WERI-Rb-1 (cell line): ENCODE results near the gene FGFR2.

ENCODE experiments used
- DNase-seq: peaks from one replicate; pipeline ENCODE4 v3.0.0-alpha.2; 2020
- H3K27ac ChIP-seq: fragments of 250-450 bp; sonication (Bioruptor Pico); 2 replicates; pipeline ENCODE4 v1.5.1; 2020; ENCODE audit warnings: mild to moderate bottlenecking, moderate library complexity
- H3K27me3 ChIP-seq: fragments of 250-450 bp; sonication (Bioruptor Pico); 2 replicates; pipeline ENCODE4 v1.5.1; 2021; ENCODE audit warnings: mild to moderate bottlenecking, low read depth, moderate library complexity; ENCODE audit not compliant: insufficient read depth, severe bottlenecking
- H3K36me3 ChIP-seq: fragments of 250-450 bp; sonication (Bioruptor Pico); 2 replicates; pipeline ENCODE4 v1.5.1; 2020; ENCODE audit warnings: mild to moderate bottlenecking, moderate library complexity
- H3K4me3 ChIP-seq: 2 replicates; pipeline ENCODE4 v1.5.1; 2011; ENCODE audit warnings: low read depth, mild to moderate bottlenecking, control low read depth, low read length
- H3K9me3 ChIP-seq: fragments of 250-450 bp; sonication (Bioruptor Pico); 2 replicates; pipeline ENCODE4 v1.5.1; 2021; ENCODE audit warnings: mild to moderate bottlenecking, moderate library complexity; ENCODE audit not compliant: severe bottlenecking
- TF ChIP-seq, protein P1 (sequence below): IDR thresholded peaks from 2 replicates; pipeline ENCODE4 v1.5.1; 2011; ENCODE audit warnings: low read depth, mild to moderate bottlenecking, control low read depth, inconsistent platforms, low read length

FGFR2 gene

DNA sequence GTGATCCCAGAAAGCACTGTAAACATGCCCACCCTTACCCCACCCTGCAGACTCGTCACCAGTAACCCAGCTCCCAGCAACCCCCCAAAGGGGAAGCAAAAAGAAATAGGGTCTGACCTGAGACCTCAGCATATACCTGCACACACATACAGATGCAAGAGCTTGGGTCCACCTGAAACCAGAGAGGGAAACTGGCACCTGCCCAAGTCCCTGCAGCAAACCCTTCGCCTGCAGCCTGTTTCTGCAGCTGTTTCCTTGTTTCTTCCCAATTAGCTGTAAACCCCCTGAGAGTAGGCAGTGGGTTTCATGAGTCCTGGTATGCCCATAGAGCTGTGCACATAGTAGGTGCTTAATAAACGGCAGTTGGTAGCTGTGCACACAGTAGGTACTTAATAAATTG, 140.5 kb downstream of the FGFR2 start:
- Histone ChIP-seq H3K36me3 (no peaks in the 10 kb centered on the region), H3K27ac (no peak overlapping the region), H3K27me3 (no peaks in the 10 kb centered on the region), H3K4me3 (no peak overlapping the region), H3K9me3 (no peaks in the 10 kb centered on the region)
- TF ChIP-seq, protein P1, sequence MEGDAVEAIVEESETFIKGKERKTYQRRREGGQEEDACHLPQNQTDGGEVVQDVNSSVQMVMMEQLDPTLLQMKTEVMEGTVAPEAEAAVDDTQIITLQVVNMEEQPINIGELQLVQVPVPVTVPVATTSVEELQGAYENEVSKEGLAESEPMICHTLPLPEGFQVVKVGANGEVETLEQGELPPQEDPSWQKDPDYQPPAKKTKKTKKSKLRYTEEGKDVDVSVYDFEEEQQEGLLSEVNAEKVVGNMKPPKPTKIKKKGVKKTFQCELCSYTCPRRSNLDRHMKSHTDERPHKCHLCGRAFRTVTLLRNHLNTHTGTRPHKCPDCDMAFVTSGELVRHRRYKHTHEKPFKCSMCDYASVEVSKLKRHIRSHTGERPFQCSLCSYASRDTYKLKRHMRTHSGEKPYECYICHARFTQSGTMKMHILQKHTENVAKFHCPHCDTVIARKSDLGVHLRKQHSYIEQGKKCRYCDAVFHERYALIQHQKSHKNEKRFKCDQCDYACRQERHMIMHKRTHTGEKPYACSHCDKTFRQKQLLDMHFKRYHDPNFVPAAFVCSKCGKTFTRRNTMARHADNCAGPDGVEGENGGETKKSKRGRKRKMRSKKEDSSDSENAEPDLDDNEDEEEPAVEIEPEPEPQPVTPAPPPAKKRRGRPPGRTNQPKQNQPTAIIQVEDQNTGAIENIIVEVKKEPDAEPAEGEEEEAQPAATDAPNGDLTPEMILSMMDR: no peak
- no peak for DNase-seq

DNA sequence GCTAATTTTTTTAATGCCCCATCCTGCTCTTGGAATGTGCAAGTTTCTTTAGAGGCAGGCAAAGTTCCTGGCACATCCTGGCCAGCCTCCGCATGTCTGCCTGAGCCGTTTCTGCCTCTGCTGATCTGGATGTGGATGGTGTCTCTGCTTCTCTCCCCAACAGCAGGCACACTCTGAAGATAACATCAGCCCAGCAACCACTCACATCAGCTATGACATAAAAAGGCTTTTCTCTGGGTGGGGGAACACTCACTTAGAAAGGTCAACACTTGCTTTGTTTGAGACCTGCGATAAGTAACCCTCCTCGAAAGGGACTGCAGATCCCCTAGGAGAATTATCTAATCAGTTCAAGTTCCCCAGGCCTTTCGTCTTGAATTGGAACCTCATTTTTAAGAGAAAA, 142.9 kb downstream of the FGFR2 start:
- Histone ChIP-seq H3K36me3 (no peaks in the 10 kb centered on the region), H3K9me3 (no peaks in the 10 kb centered on the region), H3K4me3 (no peak overlapping the region), H3K27me3 (no peaks in the 10 kb centered on the region), H3K27ac (no peak overlapping the region)
- DNase-seq: no peak
- TF ChIP-seq, protein P1: no peak

DNA sequence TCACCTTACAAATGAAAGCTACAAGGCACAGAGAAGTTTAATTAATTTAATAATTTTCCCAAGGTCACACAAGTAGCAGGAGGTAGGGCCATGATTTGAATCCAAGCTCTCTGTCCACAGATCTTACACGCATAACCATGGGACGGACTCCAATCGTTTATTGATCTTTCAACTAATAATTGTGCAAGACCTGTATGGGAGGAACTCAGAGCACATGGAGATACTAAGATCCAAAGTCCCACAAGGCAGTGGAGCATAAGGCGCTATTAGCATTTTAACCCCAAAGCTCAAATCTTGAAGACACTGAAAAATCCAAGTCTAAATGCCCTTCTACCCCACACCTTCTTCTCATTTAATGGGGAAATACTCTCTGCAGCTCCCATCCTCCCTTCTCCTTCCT, 143.5 kb downstream of the FGFR2 start:
- Histone ChIP-seq H3K36me3 (no peaks in the 10 kb centered on the region), H3K27me3 (no peaks in the 10 kb centered on the region), H3K27ac (no peak overlapping the region), H3K9me3 (no peaks in the 10 kb centered on the region), H3K4me3 (no peak overlapping the region)
- DNase-seq: no peak
- TF ChIP-seq, protein P1: no peak

DNA sequence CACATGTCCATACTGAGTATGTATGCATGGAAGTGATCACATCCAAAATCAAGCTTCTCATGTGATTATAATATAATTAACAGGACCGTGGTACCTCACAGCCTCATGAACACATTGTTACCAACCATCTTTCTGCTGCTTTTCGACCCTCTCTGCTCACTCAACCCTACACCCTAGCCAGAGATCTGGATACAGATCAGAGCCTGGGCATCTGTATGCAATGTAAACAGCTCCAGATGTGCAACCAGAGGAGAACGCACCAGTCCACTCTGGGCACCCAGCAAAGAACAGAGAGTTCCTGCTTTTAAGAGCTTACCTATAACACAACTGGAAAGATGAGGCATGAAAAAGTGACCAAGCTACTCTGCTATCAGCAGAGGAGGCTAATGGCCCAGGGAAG, 145.1 kb downstream of the FGFR2 start:
- no peak for DNase-seq
- TF ChIP-seq, protein P1: no peak
- H3K27me3 ChIP-seq: no peaks in the 10 kb centered on the region
- no peak overlapping the region for H3K27ac ChIP-seq
- H3K36me3 ChIP-seq: no peaks in the 10 kb centered on the region
- H3K9me3 ChIP-seq: no peaks in the 10 kb centered on the region
- H3K4me3 ChIP-seq: no peak overlapping the region

DNA sequence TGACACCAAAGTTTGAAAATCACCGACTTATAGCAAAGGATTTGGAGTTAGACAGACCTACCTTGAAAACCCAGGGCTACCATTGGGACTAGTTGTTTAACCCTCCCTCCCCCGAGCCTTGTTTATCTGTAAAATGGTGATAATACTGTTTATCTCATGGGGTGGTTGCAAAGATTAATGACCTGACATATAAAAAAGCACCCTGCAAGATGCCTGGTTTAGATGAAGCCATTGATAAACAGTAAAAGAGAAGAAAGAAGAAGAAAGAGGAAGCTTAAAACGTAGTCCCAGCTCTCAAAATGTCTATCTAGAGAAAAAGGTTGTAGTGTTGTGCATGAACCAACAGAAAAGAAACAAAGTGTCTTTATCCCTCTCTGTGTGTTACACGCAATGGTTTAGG, 145.7 kb downstream of the FGFR2 start:
- no peak for DNase-seq
- TF ChIP-seq, protein P1: no peak
- H3K27ac ChIP-seq: no peak overlapping the region
- no peaks in the 10 kb centered on the region for H3K36me3 ChIP-seq
- no peaks in the 10 kb centered on the region for H3K27me3 ChIP-seq
- H3K4me3 ChIP-seq: no peak overlapping the region
- no peaks in the 10 kb centered on the region for H3K9me3 ChIP-seq

DNA sequence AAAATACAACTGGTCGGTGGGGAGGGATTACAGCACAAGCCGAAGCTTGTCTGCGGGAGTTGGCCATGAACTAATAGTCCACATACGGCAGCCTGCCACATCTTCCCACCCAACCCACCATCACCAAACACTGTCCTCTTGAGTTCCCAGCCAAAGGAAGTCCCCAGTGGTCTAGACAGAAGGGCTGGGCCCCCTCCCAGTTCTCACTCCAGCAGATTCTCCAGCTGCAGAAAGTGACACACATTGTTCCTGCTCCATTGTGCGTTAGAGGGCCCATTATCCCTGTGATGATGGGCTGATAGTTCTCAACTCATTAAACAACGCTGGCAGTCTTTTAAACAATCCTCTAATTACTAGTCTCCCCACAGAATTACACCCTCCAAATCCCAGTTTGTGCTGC, 148.0 kb downstream of the FGFR2 start:
- TF ChIP-seq, protein P1: no peak
- H3K9me3 ChIP-seq: no peaks in the 10 kb centered on the region
- no peak overlapping the region for H3K4me3 ChIP-seq
- no peak overlapping the region for H3K27ac ChIP-seq
- DNase-seq: no peak
- H3K36me3 ChIP-seq: no peaks in the 10 kb centered on the region
- no peaks in the 10 kb centered on the region for H3K27me3 ChIP-seq
